ENCODE results near the gene CCSER2.

Gene CCSER2

GRCh38 chr10:84545651-84546050 lies 217.3 kb downstream of the CCSER2 start:
- no peak for DNase-seq (ENCODE audit: low read depth, low spot score)

- no peak for DNase-seq (ENCODE audit: low read depth, low spot score)
Measured at GRCh38 chr10:84546609-84547008, 218.2 kb downstream of the CCSER2 start.

DNA sequence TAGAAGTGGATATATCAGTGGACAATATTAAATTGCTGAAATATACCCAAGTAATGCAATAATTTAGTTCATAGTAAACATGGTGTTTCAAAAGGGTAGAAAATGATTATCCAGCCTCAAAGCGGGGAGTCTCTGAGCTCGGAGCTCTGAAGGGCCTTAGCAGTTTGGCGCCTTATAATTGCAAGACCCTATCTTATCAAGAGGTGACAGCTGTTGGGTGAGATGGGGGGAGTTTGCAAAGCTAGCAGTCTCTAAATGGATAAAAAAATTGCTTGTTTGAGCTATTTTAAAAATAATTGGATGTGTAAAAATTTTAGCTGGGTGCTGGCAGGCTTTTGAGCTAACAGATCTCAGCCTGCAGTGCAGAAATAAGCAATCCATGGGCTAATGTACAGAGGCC lies 219.2 kb downstream of the CCSER2 start:
- DNase-seq (ENCODE audit: low read depth, low spot score) = no peak

GRCh38 chr10:84548869-84549268 lies 220.5 kb downstream of the CCSER2 start:
- DNase-seq (ENCODE audit: low read depth, low spot score) = no peak

- no peak for DNase-seq (ENCODE audit: low read depth, low spot score)
Measured at GRCh38 chr10:84549368-84550165, 221.2 kb downstream of the CCSER2 start.

DNA sequence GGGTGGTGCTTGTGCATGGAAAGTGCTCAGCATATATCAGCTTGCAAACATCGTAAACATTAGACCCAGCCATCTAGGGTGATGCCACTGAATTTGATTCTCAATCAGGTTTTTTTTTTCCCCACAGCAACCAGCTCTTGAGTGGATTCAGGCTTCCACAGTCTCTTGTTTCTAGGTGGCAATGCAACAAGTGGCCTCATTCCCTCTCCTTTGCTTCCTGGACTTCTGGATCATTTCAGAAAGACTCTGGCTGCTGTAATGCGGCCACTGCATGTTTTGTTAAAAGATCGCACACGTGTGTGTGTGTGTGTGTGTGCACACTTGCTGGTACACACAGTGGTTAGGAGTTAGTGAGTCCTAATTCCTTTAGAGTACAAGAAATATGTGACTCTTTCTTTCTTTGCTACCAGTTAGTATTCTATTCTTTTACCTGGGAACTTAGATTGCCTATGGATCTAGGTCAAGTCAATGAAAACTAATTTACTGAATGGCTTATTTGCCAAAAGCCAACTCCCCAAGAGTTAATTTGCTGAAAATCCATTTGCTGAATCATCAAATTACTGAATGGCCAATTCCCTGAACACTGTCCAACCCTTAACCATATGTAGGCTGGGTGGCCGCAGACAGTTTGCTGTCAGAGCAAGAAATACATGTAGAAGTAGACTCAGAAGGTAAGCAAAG lies 222.5 kb downstream of the CCSER2 start:
- DNase-seq (ENCODE audit: low read depth, low spot score) = no peak

- DNase-seq (ENCODE audit: low read depth, low spot score) = no peak
Measured at GRCh38 chr10:84551437-84552120, 223.2 kb downstream of the CCSER2 start.

GRCh38 chr10:84552478-84552877 lies 224.1 kb downstream of the CCSER2 start:
- DNase-seq (ENCODE audit: low read depth, low spot score) = no peak

GRCh38 chr10:84562592-84562991 lies 234.2 kb downstream of the CCSER2 start:
- no peak for DNase-seq (ENCODE audit: low read depth, low spot score)

GRCh38 chr10:84563355-84563754 lies 235.0 kb downstream of the CCSER2 start:
- no peak for DNase-seq (ENCODE audit: low read depth, low spot score)

DNA sequence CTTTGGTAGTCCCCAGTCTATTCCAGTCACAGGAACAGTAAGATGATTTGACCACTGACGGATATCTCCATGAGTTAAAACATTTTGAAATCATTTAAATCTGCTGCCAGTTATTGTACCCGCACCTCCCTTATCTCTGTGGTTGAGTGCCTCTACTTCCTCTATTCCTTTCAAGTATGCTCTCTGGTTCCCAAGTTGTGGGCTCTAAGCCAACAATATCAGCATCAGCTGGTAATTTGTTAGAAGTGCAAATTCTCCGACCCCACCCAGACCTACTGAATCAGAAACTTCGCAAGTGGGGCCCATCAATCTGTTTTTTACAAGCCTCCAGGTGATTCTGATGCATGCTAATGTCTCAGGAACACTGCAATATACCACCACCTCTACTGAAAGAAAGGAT lies 235.5 kb downstream of the CCSER2 start:
- no peak for DNase-seq (ENCODE audit: low read depth, low spot score)

DNA sequence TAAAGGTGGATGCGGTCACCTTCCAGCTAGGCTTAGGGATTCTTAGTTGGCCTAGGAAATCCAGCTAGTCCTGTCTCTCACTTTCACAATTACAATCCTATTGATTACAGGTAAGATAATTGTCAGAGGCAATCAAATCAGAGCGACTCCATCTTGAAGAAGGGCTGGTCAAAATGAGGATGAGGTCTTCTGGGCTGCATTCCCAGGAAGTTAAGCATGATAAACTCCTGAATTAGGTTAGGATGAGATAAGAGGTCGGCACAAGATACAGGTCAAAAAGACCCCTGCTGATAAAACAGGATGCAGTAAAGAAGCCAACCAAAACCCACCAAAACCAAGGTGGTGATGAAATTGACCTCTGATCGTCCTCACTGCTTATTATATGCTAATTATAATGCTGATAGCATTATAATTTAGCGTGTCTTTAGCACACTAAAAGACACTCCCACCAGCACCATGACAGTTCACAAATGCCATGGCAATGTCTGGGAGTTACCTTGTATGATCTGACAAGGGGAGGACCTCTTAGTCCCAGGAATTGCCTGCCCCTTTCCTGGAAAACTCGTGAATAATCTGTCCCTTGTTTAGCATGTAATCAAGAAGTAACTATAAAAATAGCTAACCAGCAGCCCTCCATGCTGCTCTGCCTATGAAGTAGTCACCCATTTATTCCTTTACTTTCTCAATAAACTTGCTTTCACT lies 237.6 kb downstream of the CCSER2 start:
- no peak for DNase-seq (ENCODE audit: low read depth, low spot score)

DNA sequence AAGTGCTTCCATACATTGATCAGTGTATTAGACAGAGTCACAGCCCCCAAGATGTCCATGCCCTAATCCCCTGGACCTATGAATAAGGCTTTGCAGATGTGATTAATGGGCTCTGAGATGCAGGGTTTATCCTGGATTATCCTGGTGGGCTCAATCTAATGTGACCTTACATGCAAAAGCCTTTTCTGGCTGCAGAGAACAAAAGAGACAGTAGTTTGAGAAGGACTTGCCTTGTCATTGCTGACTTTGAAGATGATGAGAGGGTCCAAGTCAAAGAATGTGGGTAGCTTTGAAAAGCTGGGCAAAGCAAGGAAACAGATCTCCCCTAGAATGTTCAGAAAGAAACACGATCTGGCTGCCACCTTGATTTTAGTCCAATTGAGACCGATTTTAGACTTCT lies 238.7 kb downstream of the CCSER2 start:
- no peak for DNase-seq (ENCODE audit: low read depth, low spot score)

All from activated CD4-positive, CD25-positive, alpha-beta regulatory T cell treated with anti-CD3 and anti-CD28 coated beads, Interleukin-2, amount 50 U/mL, for 16 hours (primary cell).